IPS DF 6.9 (cell line): ENCODE data around the gene CFAP58.

Source experiments
- DNase-seq: peaks from one replicate; pipeline ENCODE4 v3.0.0-alpha.2; 2013; ENCODE audit warnings: low read depth, low spot score
- H3K27ac ChIP-seq: one replicate; pipeline ENCODE4 v1.5.1; 2013; ENCODE audit warnings: low read length, control low read depth
- H3K27me3 ChIP-seq: 2 replicates; pipeline ENCODE4 v1.6.1; 2013; ENCODE audit warnings: mild to moderate bottlenecking, low read length; ENCODE audit not compliant: control insufficient read depth, insufficient read depth
- H3K36me3 ChIP-seq: 2 replicates; pipeline ENCODE4 v1.6.1; 2013; ENCODE audit warnings: low read length; ENCODE audit not compliant: control insufficient read depth, insufficient read depth
- H3K4me1 ChIP-seq: 2 replicates; pipeline ENCODE4 v1.6.1; 2013; ENCODE audit warnings: low read length; ENCODE audit not compliant: control insufficient read depth, insufficient read depth
- H3K4me3 ChIP-seq: 2 replicates; pipeline ENCODE4 v1.5.1; 2013; ENCODE audit warnings: mild to moderate bottlenecking, low read length
- H3K9me3 ChIP-seq: 2 replicates; pipeline ENCODE4 v1.6.1; 2013; ENCODE audit warnings: low read length, inconsistent platforms; ENCODE audit not compliant: control insufficient read depth, insufficient read depth
- WGBS: extraction: QIAGEN DNeasy Blood & Tissue Kit; methylation state at CpG from one replicate; pipeline ENCODE4 v1.1.7; 2013; ENCODE audit warnings: mixed read lengths, missing lambda C conversion rate; ENCODE audit not compliant: insufficient read length, insufficient coverage; 5-methylcytosine and 5-hydroxymethylcytosine counted together

The CFAP58 gene

DNA sequence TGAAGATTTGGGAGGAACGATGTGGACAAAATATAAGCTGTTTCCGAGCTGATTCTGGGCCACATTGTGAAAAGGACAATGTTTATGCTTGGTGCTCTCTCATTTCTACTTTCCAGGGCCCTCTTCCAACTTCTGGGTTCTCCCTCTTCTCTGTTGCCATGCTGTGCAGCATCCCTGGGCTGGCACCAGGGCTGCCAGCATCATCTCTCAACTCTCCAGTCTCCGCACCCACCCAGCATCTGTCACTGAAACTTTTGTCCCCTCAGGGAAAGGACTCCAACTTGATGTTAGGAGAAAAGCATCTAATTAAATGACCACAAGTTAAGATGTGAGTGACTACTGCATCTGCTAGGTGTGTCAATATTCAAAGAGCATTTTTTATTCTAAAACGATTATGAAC, 26.7 kb downstream of the CFAP58 start:
- H3K27me3 ChIP-seq = no peaks in the 10 kb centered on the region
- WGBS = no CpG with 5 or more reads among the region's 4 CpGs
- no peak overlapping the region for H3K4me3 ChIP-seq
- no peak overlapping the region for H3K27ac ChIP-seq
- no peaks in the 10 kb centered on the region for H3K9me3 ChIP-seq
- H3K36me3 ChIP-seq = no peaks in the 10 kb centered on the region
- no peaks in the 10 kb centered on the region; the same call in 1 of the 2 replicates for H3K4me1 ChIP-seq
- DNase-seq = no peak

DNA sequence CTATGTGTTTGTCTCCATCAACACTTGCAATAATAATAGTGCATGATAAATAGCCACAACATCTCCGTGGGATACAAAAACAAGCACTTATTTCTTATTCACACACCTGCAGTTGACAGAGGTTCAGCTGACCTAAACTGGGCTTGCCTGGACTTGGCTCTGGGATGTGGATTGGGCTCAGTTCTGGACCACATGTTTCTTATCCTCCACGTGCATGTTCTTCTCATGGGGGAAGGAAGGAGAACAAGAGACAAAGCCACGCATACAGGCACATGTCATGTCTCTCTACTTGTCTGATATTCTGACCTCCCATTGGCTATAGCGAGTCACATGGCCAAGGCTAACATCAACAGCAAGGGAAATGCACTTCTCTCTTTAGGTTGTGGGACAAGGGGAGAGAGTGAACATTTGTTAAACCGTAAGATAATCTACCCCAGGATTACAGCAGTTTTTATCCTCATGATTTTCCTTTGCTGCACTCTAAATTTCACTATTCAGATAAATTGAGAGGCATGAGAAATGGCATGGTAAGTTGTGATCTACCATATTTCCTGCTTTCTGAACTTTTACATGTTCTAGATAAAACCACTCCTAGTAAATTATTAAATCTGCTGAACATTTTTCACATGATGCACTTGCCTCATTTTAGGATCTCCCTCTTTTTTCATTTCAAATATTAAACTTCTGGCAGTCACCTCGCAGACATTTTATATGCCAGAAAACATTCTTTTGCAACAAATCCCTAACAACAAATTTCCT, 33.7 kb downstream of the CFAP58 start:
- H3K4me1 ChIP-seq = no peaks in the 10 kb centered on the region; the same call in 1 of the 2 replicates
- no peak for DNase-seq
- WGBS = 100% methylated on average over 1 of the region's 6 CpGs

DNA sequence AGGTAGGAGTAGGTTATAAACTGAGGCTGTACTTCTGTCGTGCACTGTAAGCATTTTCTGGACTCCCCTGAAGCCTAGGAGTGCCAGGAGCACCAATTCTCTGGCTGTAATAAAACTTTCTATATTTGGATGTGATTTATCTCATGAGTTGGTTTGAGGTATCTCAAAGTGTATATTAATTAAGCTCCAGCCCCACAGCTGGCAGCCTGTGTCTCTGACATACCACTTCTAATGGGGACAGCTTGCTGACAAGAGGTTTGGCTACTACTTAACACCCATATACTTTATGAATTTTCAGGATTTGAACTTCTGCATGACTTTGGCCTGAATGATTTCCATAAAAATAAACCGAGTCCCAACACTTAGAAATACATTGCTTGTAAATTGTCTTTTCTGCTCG, 35.2 kb downstream of the CFAP58 start:
- Histone ChIP-seq H3K36me3 (no peaks in the 10 kb centered on the region), H3K4me3 (no peak overlapping the region), H3K27ac (no peak overlapping the region), H3K27me3 (no peaks in the 10 kb centered on the region), H3K9me3 (no peaks in the 10 kb centered on the region), H3K4me1 (no peaks in the 10 kb centered on the region; the same call in 1 of the 2 replicates)
- no CpG with 5 or more reads among the region's 3 CpGs for WGBS
- no peak for DNase-seq

More for the DNA sequence above, 33.7 kb downstream of the CFAP58 start:
- H3K9me3 ChIP-seq = no peaks in the 10 kb centered on the region
- H3K36me3 ChIP-seq = no peaks in the 10 kb centered on the region
- H3K4me3 ChIP-seq = no peak overlapping the region
- no peaks in the 10 kb centered on the region for H3K27me3 ChIP-seq
- no peak overlapping the region for H3K27ac ChIP-seq

DNA sequence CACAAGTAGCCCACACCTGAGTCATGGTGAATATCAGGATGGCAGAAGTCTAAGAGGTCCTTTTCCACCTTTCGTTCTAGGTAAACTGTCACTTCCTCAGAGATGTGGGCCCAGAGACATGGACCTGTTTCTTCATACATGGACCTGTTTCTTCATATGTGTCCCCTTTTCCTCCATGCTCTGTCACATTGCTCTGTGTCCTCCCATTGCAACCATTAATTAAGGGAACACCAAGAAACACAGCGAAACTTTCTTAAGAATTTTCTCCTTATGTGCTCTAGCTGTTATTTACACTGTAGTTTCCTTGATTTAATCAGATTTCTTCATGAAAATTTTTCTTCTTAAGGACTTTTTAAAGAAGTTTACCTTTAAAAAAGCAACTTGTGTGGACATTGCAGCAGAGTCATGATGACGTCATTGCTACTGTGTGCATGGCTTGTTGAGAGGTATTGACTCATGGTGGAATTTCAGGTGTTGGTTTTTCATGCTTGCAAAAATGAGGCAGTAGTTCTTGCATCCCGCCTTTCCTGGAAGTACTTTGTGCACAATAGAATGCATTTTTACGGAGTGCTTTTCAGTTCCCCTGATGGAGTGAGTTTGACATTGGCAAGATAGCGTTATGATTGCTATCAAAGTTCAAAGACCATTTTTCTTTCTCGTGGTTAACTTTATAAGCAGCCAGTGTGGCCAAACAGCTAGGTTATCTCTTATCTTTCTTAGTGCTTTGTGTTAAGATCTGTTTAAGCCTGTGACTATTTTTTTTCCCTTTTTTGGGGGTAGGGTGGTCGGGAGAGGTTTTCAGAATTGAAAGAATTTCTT, 37.7 kb downstream of the CFAP58 start:
- no peak overlapping the region for H3K4me3 ChIP-seq
- H3K27ac ChIP-seq = no peak overlapping the region
- H3K4me1 ChIP-seq = no peaks in the 10 kb centered on the region
- WGBS = no CpG with 5 or more reads among the region's 8 CpGs
- H3K9me3 ChIP-seq = no peaks in the 10 kb centered on the region
- no peak for DNase-seq
- H3K27me3 ChIP-seq = no peaks in the 10 kb centered on the region
- no peaks in the 10 kb centered on the region for H3K36me3 ChIP-seq

DNA sequence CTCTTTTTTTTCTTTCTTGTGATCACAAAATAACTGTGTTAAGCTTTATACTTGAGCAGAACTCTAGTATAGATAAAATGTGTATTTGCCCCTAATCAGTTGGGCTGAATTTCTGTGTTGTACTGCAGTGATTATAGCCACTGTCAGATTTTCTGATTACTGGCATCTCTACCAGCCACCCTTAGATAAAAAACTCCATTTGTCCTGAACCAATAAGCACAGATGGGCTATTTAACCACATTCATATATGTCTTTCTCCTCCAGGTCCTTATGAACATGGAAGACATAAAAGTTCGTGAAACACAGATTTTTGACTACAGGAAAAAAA, 38.3 kb downstream of the CFAP58 start:
- no peak overlapping the region for H3K4me3 ChIP-seq
- no peaks in the 10 kb centered on the region for H3K36me3 ChIP-seq
- no peaks in the 10 kb centered on the region for H3K27me3 ChIP-seq
- no CpG with 5 or more reads among the region's 1 CpG for WGBS
- no peaks in the 10 kb centered on the region for H3K4me1 ChIP-seq
- no peaks in the 10 kb centered on the region for H3K9me3 ChIP-seq
- H3K27ac ChIP-seq = no peak overlapping the region
- DNase-seq = no peak

DNA sequence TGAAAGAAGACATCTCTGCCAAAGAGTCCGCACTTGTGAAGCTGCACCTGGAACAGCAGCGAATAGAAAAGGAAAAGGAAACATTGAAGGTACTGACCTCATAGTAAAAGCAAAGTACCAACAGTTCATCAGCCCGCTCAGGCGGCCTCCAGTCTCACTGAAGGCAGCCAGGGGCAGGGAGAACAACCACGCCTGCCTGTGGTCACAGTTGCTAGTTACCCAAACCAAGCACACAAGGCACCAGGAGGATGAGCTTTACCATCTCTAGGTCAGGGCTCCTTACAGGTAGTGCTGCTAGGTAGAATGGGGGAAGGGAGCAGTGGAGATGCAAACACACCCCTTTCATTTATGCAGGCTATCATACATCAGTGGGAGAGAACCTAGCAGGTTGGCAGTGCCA, 39.8 kb downstream of the CFAP58 start:
- Histone ChIP-seq H3K27me3 (no peaks in the 10 kb centered on the region), H3K4me1 (no peaks in the 10 kb centered on the region), H3K4me3 (no peak overlapping the region), H3K27ac (no peak overlapping the region), H3K9me3 (no peaks in the 10 kb centered on the region), H3K36me3 (no peaks in the 10 kb centered on the region)
- WGBS = no CpG with 5 or more reads among the region's 5 CpGs
- DNase-seq = no peak

DNA sequence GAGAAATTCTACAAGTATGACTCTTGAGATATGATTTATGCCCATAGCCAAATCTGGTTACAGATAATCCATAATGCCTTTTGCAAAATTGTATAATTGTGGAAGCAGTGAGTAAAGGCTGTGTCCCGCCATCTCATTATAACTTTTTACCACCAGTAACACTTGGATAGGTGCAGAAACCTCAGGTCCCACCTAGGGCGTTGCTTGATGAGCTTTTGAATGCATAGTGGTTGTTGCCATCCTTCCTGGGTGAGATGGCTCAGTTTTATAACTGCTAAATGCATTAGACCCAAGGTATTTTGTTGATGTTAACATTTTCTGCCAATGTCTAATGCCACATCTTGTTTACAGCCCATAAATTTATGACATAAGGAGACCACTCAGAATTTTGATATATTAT, 42.9 kb downstream of the CFAP58 start:
- Histone ChIP-seq H3K27ac (no peak overlapping the region), H3K4me1 (no peaks in the 10 kb centered on the region), H3K4me3 (no peak overlapping the region), H3K36me3 (no peaks in the 10 kb centered on the region), H3K27me3 (no peaks in the 10 kb centered on the region), H3K9me3 (no peaks in the 10 kb centered on the region)
- DNase-seq = no peak
- no CpG with 5 or more reads among the region's 2 CpGs for WGBS

DNA sequence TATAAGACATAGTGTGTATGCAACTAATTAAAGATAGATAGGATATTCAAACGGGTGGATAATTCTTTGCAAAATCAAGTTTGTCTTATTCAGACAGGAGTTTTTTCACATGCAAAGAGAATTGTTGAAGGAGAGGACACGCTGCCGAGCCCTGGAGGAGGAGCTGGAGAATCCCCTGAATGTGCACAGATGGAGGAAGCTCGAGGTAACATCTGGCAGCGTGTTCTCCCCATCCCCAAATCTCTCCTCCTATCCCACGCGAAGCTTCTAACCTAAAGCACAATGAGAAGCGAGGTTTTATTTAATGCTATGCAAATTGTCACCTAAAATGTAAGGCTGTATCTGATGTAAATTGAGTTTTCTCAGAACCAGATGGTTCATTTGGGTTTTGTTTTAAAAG, 50.0 kb downstream of the CFAP58 start:
- H3K27ac ChIP-seq = no peak overlapping the region
- no CpG with 5 or more reads among the region's 8 CpGs for WGBS
- H3K36me3 ChIP-seq = no peaks in the 10 kb centered on the region
- no peak overlapping the region for H3K4me3 ChIP-seq
- no peaks in the 10 kb centered on the region for H3K27me3 ChIP-seq
- H3K4me1 ChIP-seq = no peaks in the 10 kb centered on the region
- no peak for DNase-seq
- H3K9me3 ChIP-seq = no peaks in the 10 kb centered on the region

DNA sequence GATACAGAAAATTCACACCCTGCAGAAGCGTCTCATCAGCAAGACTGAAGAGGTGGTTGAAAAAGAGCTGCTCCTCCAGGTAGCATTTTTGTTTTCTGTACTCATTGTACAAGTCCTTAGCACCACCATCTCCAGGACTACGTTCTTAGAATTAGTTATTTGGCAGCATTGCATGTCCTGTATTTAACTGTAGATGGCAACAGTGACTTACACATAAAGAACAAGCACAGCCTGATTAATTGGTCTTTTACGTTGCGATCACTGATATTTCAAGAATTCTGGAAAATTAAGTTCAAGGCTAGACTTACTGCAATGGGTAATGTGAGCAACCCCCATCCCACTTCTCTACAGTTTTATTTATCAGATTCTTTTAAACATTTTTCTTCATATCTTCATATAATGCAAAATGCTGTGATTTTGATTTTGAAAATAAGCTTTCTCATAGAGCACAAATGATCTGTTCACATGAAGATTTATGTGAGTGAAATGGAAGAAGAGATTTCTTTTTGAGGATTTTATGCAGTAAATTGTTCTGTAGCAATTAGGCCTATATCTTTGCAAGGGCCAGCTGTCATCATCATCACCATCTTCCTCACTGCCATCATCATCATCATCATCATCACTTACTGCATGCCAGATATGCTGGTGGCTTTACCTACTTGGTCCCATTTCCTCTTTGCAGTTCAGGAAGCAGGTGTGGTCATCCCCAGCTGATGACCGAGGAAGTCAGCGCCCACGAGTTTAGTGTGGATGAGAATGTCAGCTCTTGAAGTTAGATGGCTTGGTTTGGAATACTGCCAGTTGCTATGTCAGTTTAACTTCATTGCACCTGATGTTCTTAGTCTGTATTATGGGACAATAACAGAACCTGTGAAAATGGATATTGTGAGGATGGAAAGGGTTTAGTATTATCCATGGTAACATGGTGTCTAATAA, 53.4 kb downstream of the CFAP58 start:
- Histone ChIP-seq H3K27me3 (no peaks in the 10 kb centered on the region), H3K27ac (no peak overlapping the region), H3K36me3 (no peaks in the 10 kb centered on the region), H3K4me3 (no peak overlapping the region), H3K9me3 (no peaks in the 10 kb centered on the region), H3K4me1 (no peaks in the 10 kb centered on the region)
- no CpG with 5 or more reads among the region's 7 CpGs for WGBS
- DNase-seq = no peak

DNA sequence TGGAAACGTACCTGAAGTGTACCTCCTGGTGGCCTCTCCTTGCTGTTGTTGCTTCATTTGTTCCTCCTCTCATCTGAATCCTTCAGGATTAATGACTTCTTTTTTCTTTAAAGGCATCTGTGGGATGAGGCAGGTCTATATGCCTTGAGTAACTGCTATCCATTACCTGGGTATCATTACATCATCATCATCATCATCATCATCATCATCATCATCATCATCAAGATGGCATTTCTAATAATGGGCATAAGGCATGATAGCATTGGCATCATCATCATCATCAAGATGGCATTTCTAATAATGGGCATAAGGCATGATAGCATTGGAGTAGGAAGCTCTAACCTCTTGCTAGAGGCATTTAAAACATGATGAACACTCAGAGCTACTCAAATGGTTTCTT, 59.9 kb downstream of the CFAP58 start:
- no peak for DNase-seq
- no peak overlapping the region for H3K4me3 ChIP-seq
- H3K27me3 ChIP-seq = no peaks in the 10 kb centered on the region
- H3K36me3 ChIP-seq = no peaks in the 10 kb centered on the region
- H3K9me3 ChIP-seq = no peaks in the 10 kb centered on the region
- no peak overlapping the region for H3K27ac ChIP-seq
- no CpG with 5 or more reads among the region's 1 CpG for WGBS
- 0 out of 2 replicates have a peak, but pooled peaks cover 3% of the 10 kb centered on the region for H3K4me1 ChIP-seq
